ENCODE measurements around the gene CLCNKB. TPM values are rescaled to one million over a fixed set of nuclear protein-coding genes. Genes with fewer than 3 reads are reported as not detected.
"Not testable (repeated sequence)": the region's sequence is repeated elsewhere in the genome, so short reads cannot be mapped to it uniquely, and the experiment has no call there.

The CLCNKB gene
- total RNA-seq, 1 donor from 2014 or later = 0.64 TPM

GRCh38 chr1:16061266-16061665 lies 17.7 kb downstream of the CLCNKB start:
- H3K27me3 Mint-ChIP-seq (ENCODE audit: low read depth, unreplicated experiment) = peaks cover 48% of the 10 kb centered on the region
- DNase-seq (ENCODE audit: low read depth) = no peak
- no peaks in the 10 kb centered on the region for H3K9me3 ChIP-seq (ENCODE audit: insufficient read depth, low read depth, low read length)
- H3K27me3 ChIP-seq (ENCODE audit: insufficient read depth, low read length) = peaks cover 4% of the 10 kb centered on the region
- H3K36me3 ChIP-seq (ENCODE audit: insufficient read depth, low read length) = no peaks in the 10 kb centered on the region
- no peaks in the 10 kb centered on the region for H3K4me1 Mint-ChIP-seq (ENCODE audit: low read depth, unreplicated experiment)
- H3K9me3 Mint-ChIP-seq (ENCODE audit: unreplicated experiment) = no peaks in the 10 kb centered on the region
- H3K79me2 ChIP-seq (ENCODE audit: insufficient read depth, low read length) = no peaks in the 10 kb centered on the region
- FAIRE-seq = no peak
- no peaks in the 10 kb centered on the region for H4K20me1 ChIP-seq (ENCODE audit: insufficient read depth, low read length)
- TF ChIP-seq EZH2 (IDR thresholded peaks at IDR 0.05; ENCODE audit: insufficient read depth, low read length) = no peak
- TF ChIP-seq, protein P1, sequence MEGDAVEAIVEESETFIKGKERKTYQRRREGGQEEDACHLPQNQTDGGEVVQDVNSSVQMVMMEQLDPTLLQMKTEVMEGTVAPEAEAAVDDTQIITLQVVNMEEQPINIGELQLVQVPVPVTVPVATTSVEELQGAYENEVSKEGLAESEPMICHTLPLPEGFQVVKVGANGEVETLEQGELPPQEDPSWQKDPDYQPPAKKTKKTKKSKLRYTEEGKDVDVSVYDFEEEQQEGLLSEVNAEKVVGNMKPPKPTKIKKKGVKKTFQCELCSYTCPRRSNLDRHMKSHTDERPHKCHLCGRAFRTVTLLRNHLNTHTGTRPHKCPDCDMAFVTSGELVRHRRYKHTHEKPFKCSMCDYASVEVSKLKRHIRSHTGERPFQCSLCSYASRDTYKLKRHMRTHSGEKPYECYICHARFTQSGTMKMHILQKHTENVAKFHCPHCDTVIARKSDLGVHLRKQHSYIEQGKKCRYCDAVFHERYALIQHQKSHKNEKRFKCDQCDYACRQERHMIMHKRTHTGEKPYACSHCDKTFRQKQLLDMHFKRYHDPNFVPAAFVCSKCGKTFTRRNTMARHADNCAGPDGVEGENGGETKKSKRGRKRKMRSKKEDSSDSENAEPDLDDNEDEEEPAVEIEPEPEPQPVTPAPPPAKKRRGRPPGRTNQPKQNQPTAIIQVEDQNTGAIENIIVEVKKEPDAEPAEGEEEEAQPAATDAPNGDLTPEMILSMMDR (IDR thresholded peaks at IDR 0.05; ENCODE audit: insufficient read depth, low read depth, low read length) = no peak
- peaks cover 2% of the 10 kb centered on the region for H3K36me3 Mint-ChIP-seq (ENCODE audit: low read depth, unreplicated experiment)
- H3K4me3 Mint-ChIP-seq (ENCODE audit: unreplicated experiment) = no peak overlapping the region
- H3K4me3 ChIP-seq (ENCODE audit: insufficient read depth, low read depth, low read length) = no peak overlapping the region
- no peak overlapping the region for H3K9ac ChIP-seq (ENCODE audit: low read length)
- no peak overlapping the region for H3K27ac Mint-ChIP-seq (ENCODE audit: unreplicated experiment)
- H3K4me1 ChIP-seq (ENCODE audit: insufficient read depth, low read length) = no peaks in the 10 kb centered on the region
- H3K27ac ChIP-seq (ENCODE audit: low read depth, low read length) = no peak overlapping the region
- no peak overlapping the region for H2AFZ ChIP-seq (ENCODE audit: low read depth, low read length)
- no peak overlapping the region for H3K4me2 ChIP-seq (ENCODE audit: low read length)

GRCh38 chr1:16061989-16062686 lies 18.6 kb downstream of the CLCNKB start:
- not testable (repeated sequence) for H3K4me2 ChIP-seq (ENCODE audit: low read length); H3K4me3 ChIP-seq (ENCODE audit: insufficient read depth, low read depth, low read length); H3K9me3 Mint-ChIP-seq (ENCODE audit: unreplicated experiment); H3K27me3 ChIP-seq (ENCODE audit: insufficient read depth, low read length); H3K4me1 ChIP-seq (ENCODE audit: insufficient read depth, low read length); H3K4me3 Mint-ChIP-seq (ENCODE audit: unreplicated experiment); H3K36me3 ChIP-seq (ENCODE audit: insufficient read depth, low read length); H3K36me3 Mint-ChIP-seq (ENCODE audit: low read depth, unreplicated experiment); H3K9me3 ChIP-seq (ENCODE audit: insufficient read depth, low read depth, low read length); H4K20me1 ChIP-seq (ENCODE audit: insufficient read depth, low read length); H3K27ac ChIP-seq (ENCODE audit: low read depth, low read length); FAIRE-seq; H3K9ac ChIP-seq (ENCODE audit: low read length); H3K27ac Mint-ChIP-seq (ENCODE audit: unreplicated experiment); H2AFZ ChIP-seq (ENCODE audit: low read depth, low read length); H3K79me2 ChIP-seq (ENCODE audit: insufficient read depth, low read length); H3K4me1 Mint-ChIP-seq (ENCODE audit: low read depth, unreplicated experiment); DNase-seq (ENCODE audit: low read depth)
- peaks cover 48% of the 10 kb centered on the region for H3K27me3 Mint-ChIP-seq (ENCODE audit: low read depth, unreplicated experiment)

DNA sequence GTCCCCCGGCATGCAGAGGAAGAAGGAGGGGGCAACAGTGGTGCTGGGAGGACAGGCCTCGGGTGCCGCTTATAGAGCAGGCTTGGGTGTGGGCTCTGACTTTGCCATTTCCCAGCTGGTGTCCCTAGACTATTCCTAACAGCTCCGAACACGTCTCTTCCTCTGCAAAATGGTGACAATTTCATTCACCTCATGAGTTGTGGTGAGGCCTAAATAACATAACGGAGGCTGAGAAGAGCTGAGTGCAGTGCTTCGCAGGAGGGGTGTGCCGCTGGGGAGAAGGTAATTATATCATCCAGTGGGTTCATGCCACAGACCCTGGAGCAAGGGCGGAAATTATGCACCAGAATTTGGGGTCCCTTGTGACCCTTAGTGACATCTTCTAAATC lies 19.1 kb downstream of the CLCNKB start:
- H3K9me3 ChIP-seq (ENCODE audit: insufficient read depth, low read depth, low read length); H3K4me3 ChIP-seq (ENCODE audit: insufficient read depth, low read depth, low read length); H3K4me1 ChIP-seq (ENCODE audit: insufficient read depth, low read length); H3K27ac Mint-ChIP-seq (ENCODE audit: unreplicated experiment); DNase-seq (ENCODE audit: low read depth); H3K36me3 Mint-ChIP-seq (ENCODE audit: low read depth, unreplicated experiment); H3K9me3 Mint-ChIP-seq (ENCODE audit: unreplicated experiment); H4K20me1 ChIP-seq (ENCODE audit: insufficient read depth, low read length); H2AFZ ChIP-seq (ENCODE audit: low read depth, low read length); H3K36me3 ChIP-seq (ENCODE audit: insufficient read depth, low read length); H3K27me3 ChIP-seq (ENCODE audit: insufficient read depth, low read length); FAIRE-seq; H3K79me2 ChIP-seq (ENCODE audit: insufficient read depth, low read length); H3K4me2 ChIP-seq (ENCODE audit: low read length); H3K27ac ChIP-seq (ENCODE audit: low read depth, low read length); H3K4me3 Mint-ChIP-seq (ENCODE audit: unreplicated experiment); H3K9ac ChIP-seq (ENCODE audit: low read length); H3K4me1 Mint-ChIP-seq (ENCODE audit: low read depth, unreplicated experiment): not testable (repeated sequence)
- H3K27me3 Mint-ChIP-seq (ENCODE audit: low read depth, unreplicated experiment) = peaks cover 47% of the 10 kb centered on the region
